DOHH2 (cell line): Measurements from ENCODE around the gene FAM174C.
A peak's percentile ranks its signal among the peaks of the same experiment; 100 is the strongest.

Experiments
- H3F3A ChIP-seq: fragments of 200-600 bp; sonication (generic), shearing (Covaris generic); 2 replicates; pipeline ENCODE4 v1.6.0; 2016; ENCODE audit warnings: antibody characterized with exemption, mild to moderate bottlenecking; ENCODE audit not compliant: control insufficient read depth, insufficient read depth
- H3K27ac ChIP-seq: fragments of 200-600 bp; sonication (generic); 2 replicates; pipeline ENCODE4 v1.5.1; 2014; ENCODE audit warnings: low read depth, mild to moderate bottlenecking, low read length, moderate library complexity
- H3K27me3 ChIP-seq: fragments of 200-600 bp; sonication (generic); 2 replicates; pipeline ENCODE4 v1.6.1; 2014; ENCODE audit warnings: mild to moderate bottlenecking, low read length, mixed read lengths; ENCODE audit not compliant: control insufficient read depth
- H3K36me3 ChIP-seq: fragments of 200-600 bp; sonication (generic); 2 replicates; pipeline ENCODE4 v1.6.1; 2014; ENCODE audit warnings: mild to moderate bottlenecking, low read length, moderate library complexity, mixed read lengths; ENCODE audit not compliant: control insufficient read depth
- H3K4me1 ChIP-seq: fragments of 200-600 bp; sonication (generic); 2 replicates; pipeline ENCODE4 v1.6.1; 2014; ENCODE audit warnings: mild to moderate bottlenecking, low read length, mixed read lengths; ENCODE audit not compliant: control insufficient read depth
- H3K4me2 ChIP-seq: fragments of 200-600 bp; sonication (generic); 2 replicates; pipeline ENCODE4 v1.6.0; 2014; ENCODE audit warnings: mild to moderate bottlenecking, low read length, moderate library complexity
- H3K4me3 ChIP-seq: fragments of 200-600 bp; sonication (generic); 2 replicates; pipeline ENCODE4 v1.5.1; 2014; ENCODE audit warnings: mild to moderate bottlenecking, low read length, mixed read lengths
- H3K79me2 ChIP-seq: fragments of 200-600 bp; sonication (generic); 2 replicates; pipeline ENCODE4 v1.6.1; 2014; ENCODE audit warnings: mild to moderate bottlenecking, low read length, mixed read lengths; ENCODE audit not compliant: control insufficient read depth
- H3K9me2 ChIP-seq: fragments of 200-600 bp; sonication (generic); replicated peaks from 2 replicates; pipeline ENCODE4 v1.6.1; 2014; ENCODE audit warnings: mild to moderate bottlenecking, low read length, mixed read lengths; ENCODE audit not compliant: control insufficient read depth
- H3K9me3 ChIP-seq: fragments of 200-600 bp; sonication (generic); 2 replicates; pipeline ENCODE4 v1.6.1; 2014; ENCODE audit warnings: antibody characterized with exemption, low read length, mixed read lengths; ENCODE audit not compliant: control insufficient read depth, insufficient read depth
- H4K20me1 ChIP-seq: fragments of 200-600 bp; sonication (generic); 2 replicates; pipeline ENCODE4 v1.6.0; 2014; ENCODE audit warnings: low read depth, mild to moderate bottlenecking, antibody characterized with exemption, low read length, moderate library complexity; ENCODE audit not compliant: control insufficient read depth, insufficient read depth
- CTCF ChIP-seq: fragments of 200-600 bp; sonication (generic); IDR thresholded peaks from one replicate; pipeline ENCODE4 v1.5.1; 2014; ENCODE audit warnings: antibody characterized with exemption, mild to moderate bottlenecking, low read depth, low read length; ENCODE audit not compliant: poor library complexity, severe bottlenecking
- EZH2phosphoT487 ChIP-seq: fragments of 200-600 bp; sonication (generic); IDR thresholded peaks from 2 replicates; pipeline ENCODE4 v1.6.1; 2017; ENCODE audit warnings: borderline replicate concordance, mild to moderate bottlenecking, antibody characterized with exemption, low read length, moderate library complexity, mixed read lengths

FAM174C gene

GRCh38 chr19:1271528-1272422, 3.6 kb upstream of the FAM174C start:
- Histone ChIP-seq H3F3A (peaks cover 52% of the 10 kb centered on the region), H3K4me1 (peaks cover 76% of the 10 kb centered on the region)

GRCh38 chr19:1272423-1273262, 2.7 kb upstream of the FAM174C start:
- peaks cover 70% of the 10 kb centered on the region for H3K4me1 ChIP-seq
- H3K9me2 ChIP-seq, result no peaks in the 10 kb centered on the region
- H3K27ac ChIP-seq, result no peak overlapping the region
- peaks cover 75% of the 10 kb centered on the region for H3K79me2 ChIP-seq
- H3K27me3 ChIP-seq, result no peaks in the 10 kb centered on the region; the same call in 1 of the 2 replicates
- H3K4me3 ChIP-seq, result no peak overlapping the region
- H3K9me3 ChIP-seq, result no peaks in the 10 kb centered on the region
- H4K20me1 ChIP-seq, result peaks cover 19% of the 10 kb centered on the region
- TF ChIP-seq EZH2phosphoT487, result no peak
- TF ChIP-seq CTCF, result no peak
- peaks cover 52% of the 10 kb centered on the region for H3F3A ChIP-seq
- peaks cover 74% of the 10 kb centered on the region for H3K36me3 ChIP-seq
- peak overlapping the region; percentile 96; the same call in 1 of the 2 replicates for H3K4me2 ChIP-seq

More at GRCh38 chr19:1271528-1272422, 3.6 kb upstream of the FAM174C start:
- peaks cover 70% of the 10 kb centered on the region for H3K79me2 ChIP-seq
- peak overlapping the region; percentile 99 for H3K4me2 ChIP-seq
- no peak overlapping the region for H3K4me3 ChIP-seq
- H3K36me3 ChIP-seq, result peaks cover 66% of the 10 kb centered on the region
- H3K27me3 ChIP-seq, result no peaks in the 10 kb centered on the region; the same call in 1 of the 2 replicates
- H3K27ac ChIP-seq, result no peak overlapping the region
- no peaks in the 10 kb centered on the region for H3K9me2 ChIP-seq
- no peaks in the 10 kb centered on the region for H3K9me3 ChIP-seq
- TF ChIP-seq EZH2phosphoT487 (no peak), CTCF (no peak)
- peaks cover 19% of the 10 kb centered on the region for H4K20me1 ChIP-seq

- Histone ChIP-seq H4K20me1 (peaks cover 19% of the 10 kb centered on the region), H3K27ac (no peak overlapping the region), H3K4me1 (peaks cover 62% of the 10 kb centered on the region), H3K9me3 (no peaks in the 10 kb centered on the region), H3K36me3 (peaks cover 82% of the 10 kb centered on the region), H3K27me3 (no peaks in the 10 kb centered on the region; the same call in 1 of the 2 replicates), H3K4me3 (peak overlapping the region; percentile 76; the same call in 1 of the 2 replicates), H3K4me2 (peak overlapping the region; percentile 96; the same call in 1 of the 2 replicates), H3F3A (peaks cover 52% of the 10 kb centered on the region), H3K9me2 (no peaks in the 10 kb centered on the region), H3K79me2 (peaks cover 75% of the 10 kb centered on the region)
- TF ChIP-seq EZH2phosphoT487 (no peak), CTCF (no peak)
Measured at GRCh38 chr19:1273263-1274041, 1.9 kb upstream of the FAM174C start.
